Measurements from ENCODE around the gene MED23. TPM values are rescaled to one million over a fixed set of nuclear protein-coding genes. Genes with fewer than 3 reads are reported as not detected.
"Not testable (repeated sequence)": the region's sequence is repeated elsewhere in the genome, so short reads cannot be mapped to it uniquely, and the experiment has no call there.

Gene MED23
- total and polyA plus RNA-seq, 2 experiments from 2014 or later: 22.6 to 24.9 TPM

GRCh38 chr6:131549811-131550210 lies 78.2 kb downstream of the MED23 start:
- H3K4me3 ChIP-seq: no peak overlapping the region
- H3K27ac ChIP-seq: no peak overlapping the region
- DNase-seq (ENCODE audit: low read depth in 1 of 2, low spot score in 1 of 2): no peak

GRCh38 chr6:131548441-131548840 lies 79.6 kb downstream of the MED23 start:
- no peak for TF ChIP-seq CTCF (IDR thresholded peaks at IDR 0.05; ENCODE audit: low read depth, low read length)
- Histone ChIP-seq H3K27ac (no peak overlapping the region), H3K9me3 (ENCODE audit: low read depth) (no peaks in the 10 kb centered on the region), H3K27me3 (no peaks in the 10 kb centered on the region), H3K36me3 (no peaks in the 10 kb centered on the region), H3K4me3 (no peak overlapping the region), H3K4me1 (ENCODE audit: low read depth) (peaks cover 8% of the 10 kb centered on the region)
- no peak for DNase-seq (ENCODE audit: low read depth in 1 of 2, low spot score in 1 of 2)

More at GRCh38 chr6:131549811-131550210, 78.2 kb downstream of the MED23 start:
- no peak for TF ChIP-seq CTCF (IDR thresholded peaks at IDR 0.05; ENCODE audit: low read depth, low read length)
- H3K27me3 ChIP-seq: no peaks in the 10 kb centered on the region
- peaks cover 8% of the 10 kb centered on the region for H3K4me1 ChIP-seq (ENCODE audit: low read depth)
- H3K9me3 ChIP-seq (ENCODE audit: low read depth): no peaks in the 10 kb centered on the region
- H3K36me3 ChIP-seq: no peaks in the 10 kb centered on the region

- H3K9me3 ChIP-seq (ENCODE audit: low read depth): no peaks in the 10 kb centered on the region
- H3K4me1 ChIP-seq (ENCODE audit: low read depth): peaks cover 8% of the 10 kb centered on the region
- no peaks in the 10 kb centered on the region for H3K36me3 ChIP-seq
- H3K27me3 ChIP-seq: no peaks in the 10 kb centered on the region
- peak in 1 of 2 donors; percentile 20 for DNase-seq (ENCODE audit: low read depth in 1 of 2, low spot score in 1 of 2)
- H3K27ac ChIP-seq: no peak overlapping the region
- H3K4me3 ChIP-seq: no peak overlapping the region
- no peak for TF ChIP-seq CTCF (IDR thresholded peaks at IDR 0.05; ENCODE audit: low read depth, low read length)
Measured at GRCh38 chr6:131547488-131547887, 80.6 kb downstream of the MED23 start.

- Histone ChIP-seq H3K4me1 (ENCODE audit: low read depth) (peaks cover 8% of the 10 kb centered on the region), H3K36me3 (no peaks in the 10 kb centered on the region)
- TF ChIP-seq CTCF (IDR thresholded peaks at IDR 0.05; ENCODE audit: low read depth, low read length): no peak
Measured at GRCh38 chr6:131545317-131545716, 82.7 kb downstream of the MED23 start.

GRCh38 chr6:131538615-131539014 lies 89.4 kb downstream of the MED23 start:
- not testable (repeated sequence) for H3K4me1 ChIP-seq (ENCODE audit: low read depth); H3K27ac ChIP-seq; H3K4me3 ChIP-seq; DNase-seq (ENCODE audit: low read depth in 1 of 2, low spot score in 1 of 2); H3K27me3 ChIP-seq; H3K9me3 ChIP-seq (ENCODE audit: low read depth); H3K36me3 ChIP-seq

More at GRCh38 chr6:131545317-131545716, 82.7 kb downstream of the MED23 start:
- no peak overlapping the region for H3K27ac ChIP-seq
- H3K27me3 ChIP-seq: no peaks in the 10 kb centered on the region
- H3K4me3 ChIP-seq: no peak overlapping the region
- no peak for DNase-seq (ENCODE audit: low read depth in 1 of 2, low spot score in 1 of 2)
- H3K9me3 ChIP-seq (ENCODE audit: low read depth): no peaks in the 10 kb centered on the region

- no peak for DNase-seq (ENCODE audit: low read depth in 1 of 2, low spot score in 1 of 2)
- Histone ChIP-seq H3K4me1 (ENCODE audit: low read depth) (no peaks in the 10 kb centered on the region), H3K27ac (no peak overlapping the region), H3K9me3 (ENCODE audit: low read depth) (no peaks in the 10 kb centered on the region), H3K36me3 (no peaks in the 10 kb centered on the region), H3K4me3 (no peak overlapping the region), H3K27me3 (no peaks in the 10 kb centered on the region)
- TF ChIP-seq CTCF (IDR thresholded peaks at IDR 0.05; ENCODE audit: low read depth, low read length): no peak
Measured at GRCh38 chr6:131532580-131533039, 95.4 kb downstream of the MED23 start.

- H3K27me3 ChIP-seq; H3K36me3 ChIP-seq; H3K4me3 ChIP-seq; H3K9me3 ChIP-seq (ENCODE audit: low read depth); H3K27ac ChIP-seq; H3K4me1 ChIP-seq (ENCODE audit: low read depth); DNase-seq (ENCODE audit: low read depth in 1 of 2, low spot score in 1 of 2): not testable (repeated sequence)
Measured at GRCh38 chr6:131531681-131532080, 96.4 kb downstream of the MED23 start.

- not testable (repeated sequence) for H3K36me3 ChIP-seq; H3K4me1 ChIP-seq (ENCODE audit: low read depth); H3K4me3 ChIP-seq; H3K27me3 ChIP-seq; H3K9me3 ChIP-seq (ENCODE audit: low read depth); H3K27ac ChIP-seq; DNase-seq (ENCODE audit: low read depth in 1 of 2, low spot score in 1 of 2)
Measured at GRCh38 chr6:131530936-131531335, 97.1 kb downstream of the MED23 start.
